GM19025 (cell line): Measurements from ENCODE around the gene C1QTNF1.

Source experiments
- ATAC-seq: cut with Tn5 transposase; IDR thresholded peaks from one replicate; pipeline ENCODE4 v1.9.1; 2021; ENCODE audit warnings: mild to moderate bottlenecking, low read depth, moderate library complexity; ENCODE audit not compliant: unreplicated experiment

Gene C1QTNF1

DNA sequence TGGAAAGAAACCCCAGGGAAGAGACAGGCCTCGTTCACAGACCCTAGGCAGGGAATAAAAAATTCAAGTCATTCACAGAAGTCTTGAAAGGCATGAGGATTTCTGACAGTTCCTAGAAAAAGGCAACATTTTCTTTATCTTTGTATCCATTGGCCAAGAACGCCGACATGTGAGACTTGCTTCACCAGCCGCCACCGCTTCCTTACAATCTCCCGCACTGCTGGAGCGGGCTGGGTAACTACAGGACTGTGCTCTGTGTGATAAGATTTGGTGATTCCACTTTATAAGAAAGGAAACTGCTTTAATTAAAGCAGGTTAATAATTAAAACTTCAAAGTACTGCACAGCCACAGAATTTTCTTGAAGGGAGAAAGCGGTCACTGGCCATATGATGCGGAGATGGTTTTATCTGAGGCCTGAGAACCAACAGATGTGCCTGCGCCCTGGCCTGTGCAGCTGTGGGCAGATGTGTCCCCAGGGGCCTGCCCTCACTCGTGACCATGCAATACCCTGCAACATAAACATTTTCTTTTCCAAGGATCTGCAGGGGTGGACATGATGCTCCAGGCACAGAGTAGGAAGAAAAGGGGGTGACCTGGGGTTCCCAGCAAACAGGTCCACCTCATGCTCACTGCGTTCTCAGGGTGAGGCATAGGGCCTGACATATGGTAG lies 31.3 kb upstream of the C1QTNF1 start:
- ATAC-seq = no peak

DNA sequence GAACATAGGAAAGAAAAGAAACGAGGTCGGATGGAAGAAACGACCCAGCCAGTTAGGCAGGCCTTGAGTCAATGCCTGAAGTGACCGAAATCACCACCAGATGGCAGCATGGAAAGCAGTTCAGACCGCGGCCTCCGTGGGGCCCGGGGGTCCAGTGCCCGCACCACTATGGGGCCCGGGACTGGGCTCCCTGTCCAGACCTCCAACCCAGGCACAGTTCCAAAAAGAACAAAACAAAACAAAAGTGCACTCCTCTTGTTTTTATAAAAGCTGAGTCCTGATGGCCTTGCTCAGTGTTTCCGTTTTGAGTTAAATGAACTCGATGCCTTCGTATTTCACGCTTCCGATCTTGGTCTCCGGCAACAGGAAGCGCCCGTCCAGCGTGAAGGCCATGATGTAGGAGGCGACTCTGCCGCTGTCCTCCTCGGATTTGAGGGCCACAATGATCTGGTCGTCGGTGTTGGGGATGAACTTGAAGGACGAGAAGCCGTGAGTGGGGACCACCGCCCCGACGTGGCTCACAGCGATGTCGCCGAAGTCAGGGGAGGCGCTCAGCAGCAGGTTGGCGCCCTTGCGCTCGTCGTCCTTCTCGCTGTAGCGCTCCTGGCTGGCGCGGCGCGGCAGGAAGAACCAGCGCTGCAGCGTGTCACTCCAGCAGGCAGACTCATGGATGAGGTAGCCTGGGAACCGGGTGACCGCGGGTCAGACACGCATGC lies 30.6 kb upstream of the C1QTNF1 start:
- no peak for ATAC-seq

DNA sequence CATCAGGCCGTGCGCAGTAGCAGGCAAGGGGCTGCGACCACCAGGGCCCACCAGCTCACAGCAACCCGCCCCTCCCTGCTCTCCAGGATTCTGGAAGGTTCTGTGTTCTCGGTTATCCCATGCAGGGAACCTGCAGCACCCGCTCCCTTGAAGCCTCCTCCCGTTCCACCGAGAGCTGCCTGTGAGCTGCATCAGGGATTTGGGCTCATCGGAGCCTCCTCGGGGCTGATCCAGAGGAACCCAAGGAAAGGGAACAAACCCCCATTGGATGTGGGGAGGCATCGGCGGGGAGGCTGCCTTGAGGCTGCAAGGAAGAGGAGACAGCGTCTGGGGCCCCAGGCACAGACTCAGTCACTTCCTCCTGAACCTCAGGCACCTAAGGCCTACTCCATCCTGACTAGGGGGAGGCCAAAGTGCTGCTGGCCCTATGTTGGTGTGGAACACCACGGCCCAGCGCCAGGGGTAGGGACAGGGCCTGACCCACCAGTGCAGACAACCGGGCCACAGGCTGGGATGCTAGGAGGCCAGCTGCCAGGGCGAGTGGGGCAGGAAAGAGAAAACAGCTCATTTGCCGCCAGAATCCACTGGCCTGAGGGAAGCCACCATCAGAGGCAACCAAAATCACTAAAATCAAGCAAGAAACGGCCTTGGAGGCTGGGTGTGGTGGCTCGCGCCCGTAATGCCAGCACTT lies 29.8 kb upstream of the C1QTNF1 start:
- no peak for ATAC-seq

DNA sequence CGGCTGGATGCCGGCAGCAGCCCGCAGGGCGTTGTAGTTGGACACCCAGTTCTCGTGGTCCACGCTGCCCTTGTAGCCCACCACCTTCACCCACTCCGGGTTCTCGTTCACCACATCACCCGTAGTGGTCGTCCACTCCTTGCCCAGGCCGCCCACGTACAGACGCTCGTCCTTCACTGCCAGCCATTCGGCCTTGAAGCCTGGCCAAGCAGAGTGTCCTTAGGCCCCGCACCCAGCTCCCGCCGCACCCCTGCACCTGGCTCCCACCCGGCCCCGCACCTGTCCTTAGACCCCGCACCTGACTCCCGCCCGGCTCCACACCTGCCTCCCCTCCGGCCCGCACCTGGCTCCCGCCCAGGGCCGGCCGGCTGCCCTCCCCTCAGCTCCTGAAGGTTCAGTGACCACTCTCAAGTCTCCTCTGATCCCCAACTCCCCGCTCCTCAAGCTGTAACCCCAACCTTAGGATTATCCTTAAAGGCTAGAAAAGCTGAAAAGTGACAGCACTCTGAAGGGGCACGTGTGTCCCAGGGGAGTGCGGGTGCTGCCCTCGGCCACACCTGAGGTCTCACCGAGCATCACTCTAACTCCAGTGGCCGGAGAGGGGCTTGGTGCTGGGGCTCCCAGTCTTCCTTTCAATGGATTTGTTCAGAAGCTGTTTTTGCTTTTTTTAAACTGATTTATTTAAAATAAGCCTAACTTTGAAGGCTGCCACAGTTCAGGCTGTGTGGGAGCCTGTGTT lies 28.8 kb upstream of the C1QTNF1 start:
- ATAC-seq = no peak

DNA sequence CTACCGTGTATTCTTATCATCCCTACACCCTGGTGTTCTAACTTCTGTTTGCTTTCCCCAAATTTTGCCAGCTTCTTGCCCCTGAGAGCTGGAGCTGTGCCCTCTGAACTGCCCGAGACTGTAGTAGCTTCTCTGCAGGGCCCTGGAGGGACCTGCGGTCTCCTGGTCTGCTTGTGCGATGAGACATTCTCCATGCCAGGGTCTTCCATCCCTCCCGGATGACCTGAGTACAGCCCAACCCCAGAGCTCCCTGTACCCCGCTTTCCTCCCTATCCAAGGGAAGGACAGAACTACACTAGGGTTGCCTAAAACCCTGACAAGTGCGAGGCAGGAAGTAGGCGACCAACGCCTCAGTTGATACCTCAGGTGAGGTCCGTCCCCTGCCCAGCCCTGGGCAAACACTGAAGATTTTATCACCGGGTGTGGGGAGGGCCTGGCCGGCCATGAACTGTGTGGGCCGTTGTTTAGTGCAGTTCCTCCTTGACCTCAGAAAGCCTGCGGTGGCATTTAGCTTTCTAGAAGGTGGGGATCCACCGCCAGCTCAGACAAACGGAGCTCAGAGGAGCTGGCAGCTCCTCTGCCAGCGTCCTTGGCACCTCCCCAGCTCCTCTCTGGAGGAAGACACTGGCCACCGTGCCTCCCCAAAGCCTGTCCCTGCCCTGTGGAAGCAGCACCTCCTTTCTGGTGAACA lies 28.1 kb upstream of the C1QTNF1 start:
- ATAC-seq = no peak

DNA sequence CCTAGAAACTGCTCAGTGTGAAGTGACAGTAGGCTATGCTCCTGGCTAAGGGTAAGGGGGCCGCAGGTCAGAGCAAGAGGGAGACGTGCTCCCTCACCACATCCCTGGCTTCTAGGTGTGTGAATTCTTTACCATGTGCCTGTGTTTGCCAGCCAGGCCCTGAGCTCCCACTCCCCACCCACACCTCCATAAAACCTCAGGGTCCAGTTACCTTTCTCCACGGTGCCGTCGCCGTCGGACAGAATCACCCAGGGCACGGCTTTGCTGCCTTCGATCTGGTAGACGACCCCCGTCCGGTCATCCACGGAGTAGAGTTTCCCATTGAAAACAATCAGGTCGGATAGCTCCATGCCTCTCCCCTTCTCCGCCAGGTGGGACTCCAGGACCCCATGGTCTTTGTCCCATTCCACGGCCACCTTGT lies 27.2 kb upstream of the C1QTNF1 start:
- ATAC-seq = no peak

DNA sequence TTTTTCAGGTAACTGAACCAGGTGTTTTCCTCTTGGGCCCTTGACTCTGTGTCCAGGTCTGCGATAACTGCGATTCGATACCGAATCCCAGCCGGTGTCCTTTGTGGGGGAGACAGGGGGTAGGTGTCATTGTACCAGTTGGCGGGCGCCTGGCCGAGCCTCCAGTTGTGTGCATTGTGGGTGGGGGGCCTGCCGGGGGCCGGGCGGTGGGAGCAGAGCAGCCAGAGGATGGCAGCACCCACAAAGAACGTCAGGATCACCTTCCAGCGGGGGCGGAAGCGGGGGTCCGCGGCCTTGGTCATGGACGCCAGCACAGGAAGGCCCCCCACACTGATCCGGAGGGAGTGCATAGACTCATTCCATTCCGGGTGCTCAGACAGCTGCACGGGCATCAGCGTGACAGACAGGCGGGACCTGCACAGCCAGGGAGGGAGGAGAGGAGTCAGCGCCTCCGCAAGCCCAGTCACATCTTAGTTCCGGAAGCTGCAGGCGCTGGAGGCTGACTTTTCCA lies 26.7 kb upstream of the C1QTNF1 start:
- no peak for ATAC-seq

DNA sequence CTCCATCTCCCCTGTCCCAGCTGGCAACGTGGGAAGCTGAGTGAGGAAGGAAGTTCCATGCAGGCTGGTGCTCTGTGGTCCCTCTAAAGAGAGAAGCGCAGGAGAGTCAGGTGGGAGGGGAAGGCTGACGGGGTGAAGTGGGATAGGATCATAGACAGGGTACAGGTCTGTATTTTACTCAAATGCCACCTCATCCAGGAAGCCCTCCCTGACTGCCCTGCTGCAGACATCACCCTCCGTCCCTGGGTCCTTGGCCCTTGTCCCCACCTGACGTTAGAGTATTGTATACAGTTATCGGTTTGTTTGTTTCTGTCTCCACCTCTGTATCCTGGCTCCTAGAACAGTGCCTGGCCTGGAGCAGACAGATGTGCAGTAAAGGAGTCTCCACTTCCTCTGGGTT lies 26.1 kb upstream of the C1QTNF1 start:
- ATAC-seq = no peak

DNA sequence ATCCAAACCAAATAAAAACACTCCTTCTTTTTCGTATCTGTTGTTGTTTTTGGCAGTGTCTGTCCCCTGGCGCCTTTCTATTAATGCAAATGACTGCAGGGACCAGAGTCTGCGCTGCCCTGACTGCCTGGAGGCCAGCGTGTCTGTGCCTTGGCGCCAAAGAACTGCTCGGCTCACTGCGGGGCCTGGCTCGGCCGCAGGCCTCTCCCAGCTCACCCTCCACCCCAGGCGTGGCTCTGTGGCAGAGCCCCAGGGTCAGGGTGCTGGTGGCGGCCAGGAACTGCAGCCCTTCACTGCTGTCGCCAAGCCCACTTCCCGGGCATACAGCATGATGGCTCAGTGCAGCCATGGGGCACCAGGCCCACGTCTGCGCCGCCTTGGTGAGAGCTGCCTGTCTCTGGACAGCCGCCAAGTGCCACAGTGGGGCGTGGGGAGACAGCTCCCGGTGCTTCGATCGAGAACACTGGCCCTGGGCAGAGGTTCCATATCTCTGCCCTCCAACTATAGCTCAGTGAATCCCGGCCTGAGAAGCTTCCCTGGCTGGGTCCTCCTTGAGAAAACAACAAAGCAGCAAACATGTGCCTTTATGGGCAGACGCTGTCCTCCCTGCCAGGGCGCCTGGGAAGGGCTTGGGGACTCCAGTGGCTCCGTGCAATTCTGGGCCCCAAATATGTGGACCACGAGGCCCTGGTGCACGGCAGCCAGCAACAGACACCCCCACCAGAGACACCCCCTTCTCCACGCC lies 25.5 kb upstream of the C1QTNF1 start:
- ATAC-seq = no peak

DNA sequence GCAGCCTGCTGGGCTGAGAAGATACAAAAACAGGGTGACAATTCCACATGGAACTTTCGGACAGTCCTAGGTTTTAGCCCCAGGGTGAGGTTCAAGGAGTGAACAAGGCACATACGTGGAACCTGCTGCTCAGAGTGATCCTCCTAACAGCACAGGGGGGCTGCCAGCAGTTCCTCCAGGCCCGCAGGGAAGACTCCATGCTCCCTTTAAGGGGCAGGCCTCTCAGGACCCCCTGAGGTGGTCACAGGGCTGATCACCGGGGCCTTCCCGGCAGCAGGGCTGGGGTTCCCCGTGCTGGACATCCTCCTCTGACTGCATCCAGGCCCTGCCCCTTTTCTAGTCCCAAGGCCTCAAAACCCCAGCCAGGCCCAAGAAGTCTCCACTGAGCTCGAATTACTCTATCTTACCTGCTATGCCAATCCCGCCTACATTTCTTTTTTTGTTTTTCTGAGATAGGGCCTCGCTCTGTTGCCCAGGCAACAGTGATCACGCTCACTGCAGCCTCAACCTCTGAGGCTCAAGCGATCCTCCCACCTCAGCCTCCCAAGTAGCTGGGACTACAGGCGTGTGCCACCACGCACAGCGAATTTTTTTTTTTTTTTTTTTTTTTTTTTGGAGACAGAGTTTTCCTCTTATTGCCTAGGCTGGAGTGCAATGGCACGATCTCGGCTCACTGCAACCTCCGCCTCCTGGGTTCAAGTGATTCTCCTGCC lies 24.8 kb upstream of the C1QTNF1 start:
- ATAC-seq = no peak

DNA sequence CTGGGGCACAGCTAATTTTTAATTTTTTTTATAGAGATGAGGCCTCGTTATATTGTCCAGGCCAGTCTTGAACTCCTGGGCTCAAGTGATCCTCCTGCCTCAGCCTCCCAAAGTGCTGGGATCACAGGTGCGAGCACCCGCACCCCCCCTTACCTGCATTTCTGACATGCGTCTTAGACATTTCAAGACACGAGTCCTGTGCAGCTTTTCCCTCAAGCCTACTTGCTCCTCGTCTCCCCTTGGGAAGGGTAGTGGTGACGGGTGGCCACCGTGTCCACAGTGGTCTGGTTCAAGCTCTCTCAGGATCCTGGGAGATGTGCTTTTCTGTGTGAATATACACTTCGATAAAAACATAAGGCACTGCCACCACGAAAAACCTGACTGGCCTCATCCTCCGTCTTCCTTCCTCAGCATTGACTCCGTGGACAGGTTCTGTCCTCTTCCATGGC lies 24.0 kb upstream of the C1QTNF1 start:
- ATAC-seq = no peak

DNA sequence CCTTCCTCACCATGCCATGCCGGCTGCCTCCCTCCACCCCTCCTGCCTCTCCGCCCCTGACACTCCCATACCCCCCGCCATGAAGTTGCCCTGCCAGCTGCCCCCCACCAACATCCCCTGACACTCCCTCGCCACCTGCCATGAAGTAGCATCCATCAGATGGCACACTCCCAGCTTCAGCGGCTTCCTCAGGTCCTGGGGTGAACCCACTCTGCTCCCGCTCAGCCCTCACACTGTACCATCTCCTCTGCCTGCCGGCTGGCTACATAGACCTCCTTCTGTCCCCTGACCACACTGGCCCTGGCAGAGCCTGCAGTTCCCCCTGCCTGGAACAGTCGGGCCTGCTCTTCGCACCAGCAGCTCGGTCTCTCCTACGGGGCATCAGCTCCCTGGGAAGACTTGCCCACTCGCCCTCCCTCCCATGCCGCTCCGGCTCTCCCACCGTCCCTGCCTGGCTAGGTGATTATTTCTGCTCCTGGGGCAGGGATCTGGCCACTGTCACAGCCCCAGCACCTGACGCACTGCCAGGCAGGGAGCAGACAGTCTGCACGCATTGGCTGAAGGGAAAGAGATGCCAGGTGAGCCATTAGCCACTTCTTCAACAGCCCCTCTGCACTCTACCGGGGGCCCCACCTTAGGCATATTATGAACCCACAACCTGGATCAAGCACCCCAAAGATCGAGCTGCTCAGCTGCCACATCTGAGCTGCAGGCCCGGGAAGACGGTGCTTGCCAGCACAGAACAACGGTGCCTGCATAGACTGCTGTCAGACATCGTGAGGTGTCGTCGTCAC lies 23.4 kb upstream of the C1QTNF1 start:
- no peak for ATAC-seq

DNA sequence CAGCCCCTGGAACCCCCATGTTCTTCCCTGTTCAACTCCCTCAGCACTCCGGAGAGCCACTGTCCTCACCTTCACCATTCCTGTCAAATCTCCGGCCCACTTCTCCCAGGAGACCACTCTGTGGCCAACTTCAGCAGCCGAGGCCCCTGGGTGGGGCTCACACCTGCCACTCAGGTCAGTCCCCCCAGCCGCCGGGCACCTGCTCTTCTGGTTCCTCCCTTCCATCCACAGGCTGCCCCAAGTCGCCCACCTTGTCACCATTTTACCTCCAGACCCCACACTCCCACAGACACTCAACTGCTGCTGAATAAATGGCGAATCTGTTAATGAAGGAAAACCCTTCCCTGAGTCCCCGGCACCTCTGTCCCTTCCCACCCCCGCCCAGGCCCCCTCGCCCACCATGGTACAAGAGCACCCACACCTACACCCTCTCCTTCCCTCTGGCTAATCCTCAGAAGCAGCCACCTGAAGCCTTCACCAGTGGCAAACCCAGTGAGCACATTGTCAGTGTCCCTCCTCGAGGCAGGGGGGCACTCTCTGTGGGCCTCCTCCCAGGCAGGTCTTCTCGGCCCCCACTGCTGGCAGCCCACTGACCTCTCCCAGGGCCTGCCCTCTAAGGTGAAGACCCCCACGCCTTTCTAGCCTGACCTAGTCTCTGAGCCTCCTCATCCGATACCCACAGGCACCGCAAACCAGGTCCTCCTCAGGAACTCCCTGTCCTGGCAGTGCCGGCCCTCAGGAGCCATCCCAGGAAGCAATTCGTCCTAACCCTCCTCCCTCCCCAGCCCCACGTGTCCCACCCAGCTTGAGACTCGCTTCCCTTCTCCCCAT lies 22.6 kb upstream of the C1QTNF1 start:
- no peak for ATAC-seq

DNA sequence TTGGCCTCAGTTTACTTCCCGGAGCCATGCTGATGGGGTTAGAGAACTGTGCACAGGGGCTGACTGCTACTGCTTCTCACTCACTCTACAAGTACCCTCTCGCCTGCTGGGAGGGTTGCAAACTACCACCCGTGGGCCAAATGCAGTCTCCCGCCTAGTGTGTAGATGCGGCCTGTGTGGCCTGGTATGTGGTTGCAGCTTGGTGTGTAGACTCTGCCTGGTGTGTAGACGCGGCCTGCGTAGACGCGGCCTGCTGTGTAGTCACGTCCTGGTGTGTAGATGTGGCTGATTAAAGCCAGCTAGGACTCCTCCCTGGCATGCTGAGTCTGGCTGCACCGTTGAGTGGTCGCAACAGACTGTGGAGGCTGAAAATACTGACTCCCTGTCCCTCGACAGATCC lies 21.7 kb upstream of the C1QTNF1 start:
- no peak for ATAC-seq

DNA sequence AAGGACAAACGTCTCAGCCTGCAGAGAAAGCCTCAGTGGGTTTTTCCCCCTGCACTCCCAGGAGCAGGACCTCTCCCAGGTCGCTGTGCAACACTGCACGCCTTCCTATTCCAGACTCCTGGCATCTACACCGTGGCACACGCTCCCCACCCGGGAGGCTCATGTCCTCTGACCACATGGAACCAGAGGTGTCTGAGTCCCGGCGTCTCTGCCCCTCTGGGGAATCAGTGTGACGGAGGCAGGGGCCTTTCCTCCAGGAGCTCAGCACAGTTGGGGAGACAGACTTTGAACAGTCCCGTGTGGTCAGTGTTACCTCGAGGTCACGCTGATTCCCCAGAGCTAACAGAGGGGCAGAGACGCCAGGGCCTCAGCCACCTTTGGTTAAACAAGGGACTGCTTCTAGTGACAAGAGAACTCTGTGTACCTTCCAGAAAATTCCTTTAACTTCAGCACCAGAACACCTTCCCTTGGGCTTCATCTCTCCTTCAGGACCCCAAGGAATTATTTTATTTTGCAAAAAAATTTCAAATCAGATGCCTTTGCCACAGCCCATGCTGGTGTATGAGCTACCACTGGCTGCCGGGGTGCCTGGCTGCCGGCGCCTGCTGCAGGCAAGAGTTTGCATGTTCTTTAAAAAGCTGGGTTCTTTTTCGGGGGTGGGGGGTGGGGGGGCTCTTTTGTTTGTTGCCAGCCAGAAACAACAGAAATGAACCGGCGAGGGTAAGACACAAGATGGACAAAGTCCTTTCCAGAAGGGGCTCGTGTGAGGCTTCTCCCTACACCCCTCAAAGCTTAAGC lies 21.0 kb upstream of the C1QTNF1 start:
- no peak for ATAC-seq

DNA sequence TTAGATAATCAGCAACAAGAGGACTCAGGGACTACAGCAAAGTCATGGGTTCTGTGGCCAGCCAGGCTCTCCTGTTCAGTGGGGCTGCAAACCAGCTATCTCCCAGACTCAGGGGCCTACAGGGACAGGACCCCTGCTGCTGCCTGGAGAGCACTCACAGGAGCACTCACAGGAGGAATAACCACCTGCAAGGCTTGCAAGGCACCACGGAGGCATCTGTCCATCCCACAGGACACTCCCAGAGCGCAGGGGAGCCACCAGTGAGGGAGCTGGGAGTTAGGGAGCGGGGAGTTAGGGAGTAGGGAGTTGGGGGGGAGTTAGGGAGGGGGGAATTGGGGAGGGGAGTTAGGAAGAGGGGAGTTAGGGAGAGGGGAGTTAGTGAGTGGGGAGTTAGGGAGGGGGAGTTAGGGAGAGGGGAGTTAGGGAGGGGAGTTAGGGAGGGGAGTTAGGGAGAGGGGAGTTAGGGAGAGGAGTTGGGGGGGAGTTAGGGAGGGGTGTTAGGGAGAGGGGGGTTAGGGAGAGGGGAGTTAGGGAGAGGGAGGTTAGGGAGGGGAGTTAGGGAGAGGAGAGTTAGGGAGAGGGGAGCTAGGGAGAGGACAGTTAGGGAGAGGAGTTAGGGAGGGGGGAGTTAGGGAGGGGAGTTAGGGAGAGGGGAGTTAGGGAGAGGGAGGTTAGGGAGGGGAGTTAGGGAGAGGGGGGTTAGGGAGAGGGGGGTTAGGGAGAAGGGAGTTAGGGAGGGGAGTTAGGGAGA lies 20.1 kb upstream of the C1QTNF1 start:
- no peak for ATAC-seq
